HG03039 (cell line): ENCODE measurements around the gene LRP5.

Source experiments
- ATAC-seq: cut with Tn5 transposase; IDR thresholded peaks from one replicate; pipeline ENCODE4 v1.9.1; 2021; ENCODE audit warnings: mild to moderate bottlenecking, moderate library complexity; ENCODE audit not compliant: unreplicated experiment

Gene LRP5

GRCh38 chr11:68312117-68312779, at the start of gene LRP5:
LRP5 (plus strand) TSS chr11:68312591; CDS start chr11:68312715, 124 bp downstream.
- ATAC-seq, result no peak

GRCh38 chr11:68263444-68264035, 48.9 kb upstream of the LRP5 start:
- ATAC-seq, result no peak

GRCh38 chr11:68264244-68264643, 48.1 kb upstream of the LRP5 start:
- ATAC-seq, result no peak

GRCh38 chr11:68264741-68265540, 47.5 kb upstream of the LRP5 start:
- no peak for ATAC-seq

DNA sequence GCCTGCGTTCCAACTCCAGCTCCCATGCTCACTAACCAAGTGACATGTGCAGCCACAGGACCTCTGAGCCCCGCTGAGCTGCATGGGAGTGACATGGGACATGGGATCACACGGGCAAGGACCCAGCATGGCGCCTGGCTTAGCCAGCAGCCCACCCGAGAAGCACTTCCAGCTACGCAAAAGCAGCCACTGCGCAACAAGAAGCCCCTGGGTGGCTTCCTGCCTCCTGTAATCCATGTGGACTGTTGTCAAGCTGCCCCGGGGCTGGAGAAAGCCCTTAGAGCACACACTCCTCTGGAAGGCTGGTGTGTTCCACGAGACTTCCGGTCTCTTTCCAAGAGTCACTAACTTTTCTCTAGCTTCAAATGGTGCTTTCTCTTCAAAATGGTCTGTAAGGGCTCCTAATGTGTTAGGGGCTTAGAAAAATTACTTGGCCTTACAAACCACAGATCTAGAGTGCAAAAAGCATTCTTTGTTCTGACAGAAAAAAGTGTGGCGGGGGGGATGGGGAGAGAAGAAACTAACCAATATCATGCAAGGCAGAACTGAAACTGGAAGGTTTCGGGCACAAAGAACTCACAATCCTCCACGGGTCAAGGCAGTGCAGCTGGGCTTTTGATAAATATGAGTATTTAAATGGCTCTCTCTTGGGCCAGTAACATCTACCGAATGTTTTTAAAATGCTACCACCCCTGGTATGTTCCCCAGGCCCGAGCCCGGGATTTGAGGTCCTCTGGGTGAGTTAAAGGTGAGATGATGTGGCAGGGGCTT, 46.1 kb upstream of the LRP5 start:
- ATAC-seq, result no peak

- no peak for ATAC-seq
Observed at GRCh38 chr11:68266936-68267880, 45.2 kb upstream of the LRP5 start.

DNA sequence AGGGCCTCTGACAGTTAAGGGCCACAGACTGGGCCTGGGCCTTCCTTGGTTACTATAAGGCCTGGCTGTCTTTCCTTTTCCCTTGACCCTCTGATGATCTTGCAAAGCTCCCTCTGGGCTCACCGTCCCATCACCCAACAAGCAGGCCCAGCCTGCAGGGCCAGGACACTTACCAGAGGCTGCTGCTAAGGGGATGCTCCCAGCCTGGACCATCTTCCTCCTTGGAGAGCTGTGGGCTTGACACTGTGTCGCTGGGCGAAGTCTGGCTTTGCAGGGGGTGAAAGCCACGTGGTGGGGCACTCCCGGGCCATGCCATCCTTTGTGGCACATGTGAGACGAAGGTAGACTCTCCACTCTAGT, 44.5 kb upstream of the LRP5 start:
- no peak for ATAC-seq

DNA sequence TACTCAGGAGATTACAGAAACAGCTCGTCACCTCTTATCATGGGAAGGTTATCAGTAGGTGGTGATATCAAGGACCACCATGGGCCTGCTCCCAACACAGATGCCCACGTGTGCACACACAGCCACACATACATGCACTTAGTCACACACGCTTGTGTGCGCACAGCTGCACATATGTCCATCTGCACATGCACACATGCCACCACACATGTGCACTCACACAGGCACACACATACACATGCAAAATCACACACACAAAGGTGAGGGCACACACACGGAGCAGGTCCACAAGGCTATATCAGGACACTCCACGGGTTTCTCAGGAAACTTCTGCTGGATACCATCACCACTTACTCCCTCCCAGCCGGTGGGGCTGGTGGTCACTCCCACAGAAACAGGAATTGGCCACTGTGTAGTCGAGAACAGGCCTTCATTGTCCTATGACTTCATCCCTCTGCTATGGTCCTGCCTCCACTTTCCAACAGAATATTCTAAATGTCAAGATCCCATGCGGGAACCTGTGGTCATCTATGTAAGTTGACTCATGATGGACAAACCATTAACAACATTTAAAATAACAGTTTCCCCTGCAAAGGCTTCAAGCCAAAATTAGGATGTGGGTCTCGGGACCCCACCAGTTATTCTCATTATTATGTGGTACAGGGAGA, 42.8 kb upstream of the LRP5 start:
- no peak for ATAC-seq

GRCh38 chr11:68270196-68271022, 42.0 kb upstream of the LRP5 start:
- no peak for ATAC-seq

GRCh38 chr11:68271023-68271780, 41.2 kb upstream of the LRP5 start:
- ATAC-seq, result peak; percentile 7

GRCh38 chr11:68271781-68272608, 40.4 kb upstream of the LRP5 start, which contains the start of gene C11orf24:
C11orf24 (minus strand) TSS chr11:68271973; CDS start chr11:68263767, 8,206 bp downstream.
- ATAC-seq, result peak; percentile 72

DNA sequence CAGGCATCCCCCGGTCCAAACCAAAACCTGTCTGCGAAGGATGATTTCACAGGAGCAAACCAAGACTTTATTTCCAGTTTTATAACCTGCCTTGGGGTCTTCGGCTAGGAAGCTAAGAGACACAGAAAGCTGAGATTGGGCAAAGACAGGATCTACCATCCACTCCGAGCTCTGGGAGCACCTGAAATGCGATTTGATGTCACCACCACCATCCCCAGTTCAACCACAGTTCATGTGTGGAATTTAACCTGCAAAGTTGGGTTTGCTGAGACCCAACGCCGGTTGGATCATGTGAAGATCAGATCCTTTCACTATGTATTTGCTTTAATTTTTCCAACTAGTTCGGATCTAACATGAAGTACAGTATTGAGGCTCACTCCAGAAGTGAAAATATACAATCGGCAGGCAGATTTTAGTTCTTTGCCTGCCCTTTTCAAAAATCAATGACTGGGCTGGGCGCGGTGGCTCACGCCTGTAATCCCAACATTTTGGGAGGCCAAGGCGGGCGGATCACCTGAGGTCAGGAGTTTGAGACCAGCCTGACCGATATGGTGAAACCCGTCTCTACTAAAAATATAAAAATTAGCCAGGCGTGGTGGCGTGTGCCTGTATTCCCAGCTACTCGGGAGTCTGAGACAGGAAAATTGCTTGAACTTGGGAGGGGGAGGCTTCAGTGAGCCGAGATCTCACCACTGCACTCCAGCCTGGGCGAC, 39.2 kb upstream of the LRP5 start:
- no peak for ATAC-seq

GRCh38 chr11:68274306-68274705, 38.1 kb upstream of the LRP5 start:
- ATAC-seq, result no peak

- ATAC-seq, result no peak
Observed at GRCh38 chr11:68275721-68276507, 36.5 kb upstream of the LRP5 start.

DNA sequence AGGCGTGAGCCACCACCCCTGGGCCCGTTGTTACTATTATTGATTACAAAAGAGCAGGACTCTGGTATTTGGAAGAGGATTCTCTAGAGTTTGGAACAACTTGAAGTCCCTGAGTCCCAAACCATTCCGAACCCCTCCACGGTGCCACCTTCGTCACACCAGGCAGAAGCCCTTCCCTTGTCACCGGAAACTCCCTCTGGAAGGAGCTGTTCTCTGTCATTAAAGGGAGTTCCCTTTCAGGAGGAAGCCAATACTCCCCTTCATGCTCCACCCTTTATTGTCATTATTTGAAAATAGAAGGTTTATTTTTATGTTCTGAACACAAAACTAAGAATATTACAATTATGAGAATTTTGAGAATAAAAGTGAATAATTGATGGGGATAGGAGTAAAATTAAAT, 35.5 kb upstream of the LRP5 start:
- ATAC-seq, result no peak

DNA sequence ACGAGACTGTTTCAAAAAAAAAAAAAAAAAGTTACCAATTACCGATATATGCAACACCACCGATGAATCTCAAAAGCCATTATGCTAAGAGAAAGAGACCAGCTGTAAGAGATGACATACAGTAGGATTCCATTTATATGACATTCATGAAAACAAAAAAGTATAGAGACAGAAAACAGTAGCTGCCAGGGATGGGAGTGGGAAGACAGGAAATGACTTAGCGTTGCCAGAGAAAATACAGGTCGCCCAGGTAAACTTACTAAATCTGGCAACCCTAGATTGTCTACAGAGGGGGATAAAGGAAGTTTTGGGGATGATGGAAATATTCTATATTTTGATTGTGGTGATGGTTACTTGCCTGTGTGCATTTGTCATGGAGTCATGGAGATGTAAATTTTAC, 32.7 kb upstream of the LRP5 start:
- no peak for ATAC-seq
